Mucosa of rectum (tissue), 2 donors: Measurements from ENCODE around the gene NDUFB4.
"Not testable (repeated sequence)": the region's sequence is repeated elsewhere in the genome, so short reads cannot be mapped to it uniquely, and the experiment has no call there.

Experiments used
- H3K27ac ChIP-seq, 2 donors: one replicate each; pipeline ENCODE4 v1.7.0; 2013; ENCODE audit warnings: inconsistent platforms in 2 of 2, low read depth in 2 of 2, low read length in 2 of 2
- H3K27me3 ChIP-seq, 2 donors: one replicate each; pipeline ENCODE4 v1.7.0; 2013; ENCODE audit warnings: low read length in 2 of 2; ENCODE audit not compliant: control insufficient read depth in 2 of 2, insufficient read depth in 2 of 2
- H3K36me3 ChIP-seq, 2 donors: one replicate each; pipeline ENCODE4 v1.7.0; 2013; ENCODE audit warnings: low read length in 2 of 2; ENCODE audit not compliant: control insufficient read depth in 2 of 2, insufficient read depth in 2 of 2
- H3K4me1 ChIP-seq, 2 donors: one replicate each; pipeline ENCODE4 v1.7.0; 2013; ENCODE audit warnings: low read length in 2 of 2, mild to moderate bottlenecking in 1 of 2; ENCODE audit not compliant: control insufficient read depth in 2 of 2, insufficient read depth in 2 of 2
- H3K4me3 ChIP-seq, 2 donors: one replicate each; pipeline ENCODE4 v1.7.0; 2013; ENCODE audit warnings: low read length in 2 of 2
- H3K9ac ChIP-seq, 2 donors: one replicate each; pipeline ENCODE4 v1.7.0; 2013; ENCODE audit warnings: low read length in 2 of 2, low read depth in 1 of 2, mild to moderate bottlenecking in 1 of 2
- H3K9me3 ChIP-seq, 2 donors: one replicate each; pipeline ENCODE4 v1.7.0; 2013; ENCODE audit warnings: low read length in 2 of 2; ENCODE audit not compliant: control insufficient read depth in 2 of 2
- donor health status: healthy.
- donor health status: Normal muscosa, but diverticular disease.

Gene NDUFB4

GRCh38 chr3:120637851-120638559 lies 41.9 kb downstream of the NDUFB4 start:
- Histone ChIP-seq H3K36me3 (peaks cover 0 to 5% of the 10 kb centered on the region in 2 donors), H3K9ac (no peak overlapping the region), H3K27ac (no peak overlapping the region), H3K9me3 (no peaks in the 10 kb centered on the region), H3K4me3 (no peak overlapping the region), H3K4me1 (peaks cover 0 to 2% of the 10 kb centered on the region in 2 donors), H3K27me3 (no peaks in the 10 kb centered on the region)

- H3K36me3 ChIP-seq, H3K9ac ChIP-seq, H3K27me3 ChIP-seq, H3K9me3 ChIP-seq, H3K4me1 ChIP-seq, H3K4me3 ChIP-seq, H3K27ac ChIP-seq: not testable (repeated sequence)
These were observed 42.7 kb downstream of the NDUFB4 start for GRCh38 chr3:120638820-120639219.

GRCh38 chr3:120640231-120640630 lies 44.1 kb downstream of the NDUFB4 start:
- peaks cover 0 to 2% of the 10 kb centered on the region in 2 donors for H3K4me1 ChIP-seq
- peaks cover 0 to 5% of the 10 kb centered on the region in 2 donors for H3K36me3 ChIP-seq
- no peaks in the 10 kb centered on the region for H3K9me3 ChIP-seq
- H3K27ac ChIP-seq: no peak overlapping the region
- no peak overlapping the region for H3K4me3 ChIP-seq
- no peaks in the 10 kb centered on the region for H3K27me3 ChIP-seq
- H3K9ac ChIP-seq: no peak overlapping the region

GRCh38 chr3:120641696-120642246 lies 45.6 kb downstream of the NDUFB4 start:
- H3K4me1 ChIP-seq: peaks cover 0 to 2% of the 10 kb centered on the region in 2 donors
- H3K27ac ChIP-seq: no peak overlapping the region
- H3K9me3 ChIP-seq: no peaks in the 10 kb centered on the region
- no peak overlapping the region for H3K9ac ChIP-seq
- peaks cover 3 to 5% of the 10 kb centered on the region in 2 donors for H3K36me3 ChIP-seq
- no peaks in the 10 kb centered on the region for H3K27me3 ChIP-seq
- no peak overlapping the region for H3K4me3 ChIP-seq

- Histone ChIP-seq H3K27ac (no peak overlapping the region), H3K36me3 (peaks cover 3 to 5% of the 10 kb centered on the region in 2 donors), H3K9ac (no peak overlapping the region), H3K27me3 (no peaks in the 10 kb centered on the region), H3K4me1 (peaks cover 0 to 2% of the 10 kb centered on the region in 2 donors), H3K9me3 (no peaks in the 10 kb centered on the region), H3K4me3 (no peak overlapping the region)
These were observed 46.3 kb downstream of the NDUFB4 start for GRCh38 chr3:120642368-120642948.

- no peak overlapping the region for H3K9ac ChIP-seq
- H3K4me1 ChIP-seq: peaks cover 0 to 2% of the 10 kb centered on the region in 2 donors
- no peak overlapping the region for H3K27ac ChIP-seq
- H3K4me3 ChIP-seq: no peak overlapping the region
- peaks cover 0 to 3% of the 10 kb centered on the region in 2 donors for H3K36me3 ChIP-seq
- no peaks in the 10 kb centered on the region for H3K9me3 ChIP-seq
- H3K27me3 ChIP-seq: no peaks in the 10 kb centered on the region
These were observed 49.1 kb downstream of the NDUFB4 start for GRCh38 chr3:120645083-120645845.

GRCh38 chr3:120646771-120647432 lies 50.8 kb downstream of the NDUFB4 start:
- Histone ChIP-seq H3K27ac (no peak overlapping the region), H3K9me3 (no peaks in the 10 kb centered on the region), H3K9ac (no peak overlapping the region), H3K4me1 (peaks cover 0 to 2% of the 10 kb centered on the region in 2 donors), H3K27me3 (no peaks in the 10 kb centered on the region), H3K36me3 (peaks cover 0 to 7% of the 10 kb centered on the region in 2 donors), H3K4me3 (no peak overlapping the region)

GRCh38 chr3:120648290-120648689 lies 52.2 kb downstream of the NDUFB4 start:
- H3K27ac ChIP-seq: no peak overlapping the region
- H3K36me3 ChIP-seq: peaks cover 0 to 9% of the 10 kb centered on the region in 2 donors
- no peaks in the 10 kb centered on the region for H3K9me3 ChIP-seq
- no peaks in the 10 kb centered on the region for H3K4me1 ChIP-seq
- H3K4me3 ChIP-seq: no peak overlapping the region
- no peaks in the 10 kb centered on the region for H3K27me3 ChIP-seq
- H3K9ac ChIP-seq: no peak overlapping the region

GRCh38 chr3:120649830-120650233 lies 53.7 kb downstream of the NDUFB4 start:
- Histone ChIP-seq H3K9me3 (no peaks in the 10 kb centered on the region), H3K36me3 (peaks cover 0 to 9% of the 10 kb centered on the region in 2 donors), H3K4me3 (no peak overlapping the region), H3K27me3 (no peaks in the 10 kb centered on the region), H3K9ac (no peak overlapping the region), H3K4me1 (no peaks in the 10 kb centered on the region), H3K27ac (no peak overlapping the region)
